GM21529 (cell line): ENCODE results near the gene SERPINA10.
"Not testable (repeated sequence)": the region's sequence is repeated elsewhere in the genome, so short reads cannot be mapped to it uniquely, and the experiment has no call there.

Experiments
- ATAC-seq: cut with Tn5 transposase; IDR thresholded peaks from one replicate; pipeline ENCODE4 v1.9.1; 2021; ENCODE audit not compliant: unreplicated experiment

Gene SERPINA10

GRCh38 chr14:94285158-94285557 is 7.9 kb downstream of the SERPINA10 start:
- ATAC-seq, result no peak

GRCh38 chr14:94284221-94284620 is 8.8 kb downstream of the SERPINA10 start:
- no peak for ATAC-seq

GRCh38 chr14:94282991-94283723 is 9.9 kb downstream of the SERPINA10 start:
- ATAC-seq, result no peak

- no peak for ATAC-seq
Measured at GRCh38 chr14:94278731-94279130, 14.3 kb downstream of the SERPINA10 start.

GRCh38 chr14:94276898-94277561 is 16.0 kb downstream of the SERPINA10 start:
- ATAC-seq, result not testable (repeated sequence)

- ATAC-seq, result no peak
Measured at GRCh38 chr14:94269156-94269555, 23.9 kb downstream of the SERPINA10 start.

- not testable (repeated sequence) for ATAC-seq
Measured at GRCh38 chr14:94268582-94268981, 24.5 kb downstream of the SERPINA10 start.

- ATAC-seq, result no peak
Measured at GRCh38 chr14:94267352-94267751, 25.7 kb downstream of the SERPINA10 start.

GRCh38 chr14:94264195-94264594 is 28.9 kb downstream of the SERPINA10 start:
- not testable (repeated sequence) for ATAC-seq

GRCh38 chr14:94244182-94244581 is 48.9 kb downstream of the SERPINA10 start:
- no peak for ATAC-seq

GRCh38 chr14:94239406-94239805 is 53.7 kb downstream of the SERPINA10 start:
- no peak for ATAC-seq

- no peak for ATAC-seq
Measured at GRCh38 chr14:94237983-94238382, 55.1 kb downstream of the SERPINA10 start.

- ATAC-seq, result no peak
Measured at GRCh38 chr14:94237046-94237445, 56.0 kb downstream of the SERPINA10 start.
